Activated CD4-positive, alpha-beta T cell treated with anti-CD3 and anti-CD28 coated beads, Interleukin-2, amount 50 U/mL, for 16 hours (primary cell): ENCODE measurements around the gene PRKCA.
A peak's percentile ranks its signal among the peaks of the same experiment; 100 is the strongest.
"Not testable (repeated sequence)": the region's sequence is repeated elsewhere in the genome, so short reads cannot be mapped to it uniquely, and the experiment has no call there.

Source experiments
- DNase-seq: peaks from one replicate; pipeline ENCODE4 v3.0.0-alpha.2; 2020

Gene PRKCA

GRCh38 chr17:66292353-66292752 is 10.1 kb upstream of the PRKCA start:
- no peak for DNase-seq

GRCh38 chr17:66296289-66296725 is 6.1 kb upstream of the PRKCA start:
- no peak for DNase-seq

- not testable (repeated sequence) for DNase-seq
Observed at GRCh38 chr17:66297443-66297842, 5.0 kb upstream of the PRKCA start.

GRCh38 chr17:66299711-66300110 is 2.7 kb upstream of the PRKCA start:
- no peak for DNase-seq

- no peak for DNase-seq
Observed at GRCh38 chr17:66300956-66301355, 1.5 kb upstream of the PRKCA start.

GRCh38 chr17:66301367-66301863 is 998 bp upstream of the PRKCA start:
- DNase-seq = no peak

- DNase-seq = peak; percentile 51
Observed at GRCh38 chr17:66302761-66303626, 581 bp downstream of the PRKCA start.

- DNase-seq = peak; percentile 46
Observed at GRCh38 chr17:66304304-66305174, 2.1 kb downstream of the PRKCA start.

GRCh38 chr17:66306446-66306845 is 4.0 kb downstream of the PRKCA start:
- DNase-seq = peak; percentile 60

- DNase-seq = no peak
Observed at GRCh38 chr17:66307257-66307656, 4.8 kb downstream of the PRKCA start.

GRCh38 chr17:66308856-66309255 is 6.4 kb downstream of the PRKCA start:
- no peak for DNase-seq

GRCh38 chr17:66309793-66310192 is 7.4 kb downstream of the PRKCA start:
- peak; percentile 35 for DNase-seq

- peak; percentile 38 for DNase-seq
Observed at GRCh38 chr17:66310528-66311148, 8.2 kb downstream of the PRKCA start.

GRCh38 chr17:66312912-66313311 is 10.5 kb downstream of the PRKCA start:
- DNase-seq = no peak

GRCh38 chr17:66313325-66313724 is 10.9 kb downstream of the PRKCA start:
- DNase-seq = no peak

- DNase-seq = peak; percentile 47
Observed at GRCh38 chr17:66313995-66314659, 11.7 kb downstream of the PRKCA start.

GRCh38 chr17:66317629-66318028 is 15.2 kb downstream of the PRKCA start:
- no peak for DNase-seq

GRCh38 chr17:66319226-66319625 is 16.8 kb downstream of the PRKCA start:
- no peak for DNase-seq

GRCh38 chr17:66322764-66323163 is 20.4 kb downstream of the PRKCA start:
- no peak for DNase-seq

- DNase-seq = not testable (repeated sequence)
Observed at GRCh38 chr17:66324381-66325004, 22.1 kb downstream of the PRKCA start.

- no peak for DNase-seq
Observed at GRCh38 chr17:66326476-66327047, 24.1 kb downstream of the PRKCA start.

GRCh38 chr17:66330646-66331037 is 28.2 kb downstream of the PRKCA start:
- no peak for DNase-seq
